Mesothelial cell of epicardium (in vitro differentiated cells): ENCODE data around the gene ABHD4. TPM values are rescaled to one million over a fixed set of nuclear protein-coding genes. Genes with fewer than 3 reads are reported as not detected.
"Not testable (repeated sequence)": the region's sequence is repeated elsewhere in the genome, so short reads cannot be mapped to it uniquely, and the experiment has no call there.

Experiments used
- DNase-seq, 2 experiments: peaks; one replicate each; pipeline ENCODE4 v3.0.0; 2021; ENCODE audit warnings: low spot score in 2 of 2; ENCODE audit not compliant: unreplicated experiment in 2 of 2
- H3K27ac Mint-ChIP-seq: 2 replicates; pipeline ENCODE4 v1.8.0; 2021; ENCODE audit warnings: mixed read lengths
- H3K27me3 Mint-ChIP-seq: 2 replicates; pipeline ENCODE4 v1.8.0; 2021; ENCODE audit warnings: low read depth, mixed read lengths
- H3K36me3 Mint-ChIP-seq: 2 replicates; pipeline ENCODE4 v1.8.0; 2021; ENCODE audit warnings: mixed read lengths
- H3K4me1 Mint-ChIP-seq: 2 replicates; pipeline ENCODE4 v1.8.0; 2021; ENCODE audit warnings: mixed read lengths
- H3K4me3 Mint-ChIP-seq: 2 replicates; pipeline ENCODE4 v1.8.0; 2021; ENCODE audit warnings: mild to moderate bottlenecking, moderate library complexity, mixed read lengths
- H3K9me3 Mint-ChIP-seq: 2 replicates; pipeline ENCODE4 v1.8.0; 2021; ENCODE audit warnings: mixed read lengths
- CTCF ChIP-seq: fragments of 200-600 bp; sonication (generic); IDR thresholded peaks from one replicate; pipeline ENCODE4 v1.5.0; 2021; ENCODE audit warnings: antibody characterized with exemption; ENCODE audit not compliant: unreplicated experiment
- total RNA-seq: library from RNA; stranded (reverse); gene quantifications from 3 replicates; pipeline ENCODE4 v1.2.1, GENCODE V29; 2021

ABHD4 gene
- total RNA-seq, 1 donor from 2014 or later, result 28.2 TPM

- Mint-ChIP-seq H3K27ac (peak overlapping the region; percentile 99), H3K36me3 (peaks cover 35% of the 10 kb centered on the region), H3K4me1 (peaks cover 15% of the 10 kb centered on the region), H3K9me3 (no peaks in the 10 kb centered on the region), H3K27me3 (no peaks in the 10 kb centered on the region), H3K4me3 (no peak overlapping the region)
- no peak for DNase-seq
- TF ChIP-seq CTCF, result no peak
Measured at GRCh38 chr14:22613736-22614239, 15.7 kb downstream of the ABHD4 start.

- DNase-seq, result peak in 1 of 2 experiments; percentile 61
- Mint-ChIP-seq H3K36me3 (peaks cover 33% of the 10 kb centered on the region), H3K27me3 (no peaks in the 10 kb centered on the region), H3K4me3 (no peak overlapping the region), H3K27ac (peak overlapping the region; percentile 99), H3K9me3 (peaks cover 3% of the 10 kb centered on the region), H3K4me1 (peaks cover 15% of the 10 kb centered on the region)
- TF ChIP-seq CTCF, result no peak
Measured at GRCh38 chr14:22614240-22614799, 16.2 kb downstream of the ABHD4 start.

- not testable (repeated sequence) for H3K27me3 Mint-ChIP-seq, H3K4me3 Mint-ChIP-seq, DNase-seq, H3K9me3 Mint-ChIP-seq
- H3K36me3 Mint-ChIP-seq, result peaks cover 22% of the 10 kb centered on the region
- peaks cover 15% of the 10 kb centered on the region for H3K4me1 Mint-ChIP-seq
- peak overlapping the region; percentile 78 for H3K27ac Mint-ChIP-seq
Measured at GRCh38 chr14:22615765-22616164, 17.7 kb downstream of the ABHD4 start.

GRCh38 chr14:22622255-22622654 lies 24.2 kb downstream of the ABHD4 start:
- H3K36me3 Mint-ChIP-seq, result peaks cover 3% of the 10 kb centered on the region
- no peak for TF ChIP-seq CTCF
- H3K9me3 Mint-ChIP-seq, result peaks cover 15% of the 10 kb centered on the region
- no peaks in the 10 kb centered on the region for H3K27me3 Mint-ChIP-seq
- peaks cover 12% of the 10 kb centered on the region for H3K4me1 Mint-ChIP-seq
- DNase-seq, result no peak
- H3K4me3 Mint-ChIP-seq, result no peak overlapping the region
- peak overlapping the region; percentile 50 for H3K27ac Mint-ChIP-seq

GRCh38 chr14:22623047-22623446 lies 24.9 kb downstream of the ABHD4 start:
- Mint-ChIP-seq H3K36me3 (peaks cover 3% of the 10 kb centered on the region), H3K27me3 (no peaks in the 10 kb centered on the region), H3K27ac (peak overlapping the region; percentile 17), H3K4me1 (peaks cover 15% of the 10 kb centered on the region), H3K4me3 (no peak overlapping the region), H3K9me3 (peaks cover 15% of the 10 kb centered on the region)
- TF ChIP-seq CTCF, result no peak
- DNase-seq, result no peak

GRCh38 chr14:22626590-22626989 lies 28.5 kb downstream of the ABHD4 start:
- no peak overlapping the region for H3K27ac Mint-ChIP-seq
- no peak overlapping the region for H3K4me3 Mint-ChIP-seq
- H3K9me3 Mint-ChIP-seq, result peaks cover 16% of the 10 kb centered on the region
- DNase-seq, result no peak
- H3K4me1 Mint-ChIP-seq, result peaks cover 15% of the 10 kb centered on the region
- H3K36me3 Mint-ChIP-seq, result peaks cover 1% of the 10 kb centered on the region
- H3K27me3 Mint-ChIP-seq, result no peaks in the 10 kb centered on the region
- no peak for TF ChIP-seq CTCF
